Mucosa of rectum (tissue), 2 donors: ENCODE results near the gene TTLL1.
"Not testable (repeated sequence)": the region's sequence is repeated elsewhere in the genome, so short reads cannot be mapped to it uniquely, and the experiment has no call there.

Experiments used
- H3K27ac ChIP-seq, 2 donors: one replicate each; pipeline ENCODE4 v1.7.0; 2013; ENCODE audit warnings: inconsistent platforms in 2 of 2, low read depth in 2 of 2, low read length in 2 of 2
- H3K27me3 ChIP-seq, 2 donors: one replicate each; pipeline ENCODE4 v1.7.0; 2013; ENCODE audit warnings: low read length in 2 of 2; ENCODE audit not compliant: control insufficient read depth in 2 of 2, insufficient read depth in 2 of 2
- H3K36me3 ChIP-seq, 2 donors: one replicate each; pipeline ENCODE4 v1.7.0; 2013; ENCODE audit warnings: low read length in 2 of 2; ENCODE audit not compliant: control insufficient read depth in 2 of 2, insufficient read depth in 2 of 2
- H3K4me1 ChIP-seq, 2 donors: one replicate each; pipeline ENCODE4 v1.7.0; 2013; ENCODE audit warnings: low read length in 2 of 2, mild to moderate bottlenecking in 1 of 2; ENCODE audit not compliant: control insufficient read depth in 2 of 2, insufficient read depth in 2 of 2
- H3K4me3 ChIP-seq, 2 donors: one replicate each; pipeline ENCODE4 v1.7.0; 2013; ENCODE audit warnings: low read length in 2 of 2
- H3K9ac ChIP-seq, 2 donors: one replicate each; pipeline ENCODE4 v1.7.0; 2013; ENCODE audit warnings: low read length in 2 of 2, low read depth in 1 of 2, mild to moderate bottlenecking in 1 of 2
- H3K9me3 ChIP-seq, 2 donors: one replicate each; pipeline ENCODE4 v1.7.0; 2013; ENCODE audit warnings: low read length in 2 of 2; ENCODE audit not compliant: control insufficient read depth in 2 of 2
- donor health status: healthy.
- donor health status: Normal muscosa, but diverticular disease.

TTLL1 gene

GRCh38 chr22:43042101-43042780 lies 47.0 kb downstream of the TTLL1 start:
- no peak overlapping the region for H3K9ac ChIP-seq
- no peaks in the 10 kb centered on the region for H3K27me3 ChIP-seq
- H3K27ac ChIP-seq = no peak overlapping the region
- H3K4me3 ChIP-seq = no peak overlapping the region
- H3K4me1 ChIP-seq = no peaks in the 10 kb centered on the region
- H3K36me3 ChIP-seq = peaks cover 0 to 2% of the 10 kb centered on the region in 2 donors
- no peaks in the 10 kb centered on the region for H3K9me3 ChIP-seq

GRCh38 chr22:43039800-43040199 lies 49.4 kb downstream of the TTLL1 start:
- Histone ChIP-seq H3K36me3 (no peaks in the 10 kb centered on the region), H3K4me3 (no peak overlapping the region), H3K9ac (no peak overlapping the region), H3K27me3 (no peaks in the 10 kb centered on the region), H3K9me3 (no peaks in the 10 kb centered on the region), H3K4me1 (no peaks in the 10 kb centered on the region), H3K27ac (no peak overlapping the region)

GRCh38 chr22:43038325-43038724 lies 50.9 kb downstream of the TTLL1 start:
- no peaks in the 10 kb centered on the region for H3K9me3 ChIP-seq
- no peak overlapping the region for H3K9ac ChIP-seq
- no peaks in the 10 kb centered on the region for H3K27me3 ChIP-seq
- H3K4me3 ChIP-seq = no peak overlapping the region
- no peak overlapping the region for H3K27ac ChIP-seq
- H3K4me1 ChIP-seq = no peaks in the 10 kb centered on the region
- no peaks in the 10 kb centered on the region for H3K36me3 ChIP-seq

- no peaks in the 10 kb centered on the region for H3K27me3 ChIP-seq
- H3K4me3 ChIP-seq = no peak overlapping the region
- no peak overlapping the region for H3K27ac ChIP-seq
- no peaks in the 10 kb centered on the region for H3K9me3 ChIP-seq
- no peak overlapping the region for H3K9ac ChIP-seq
- H3K4me1 ChIP-seq = no peaks in the 10 kb centered on the region
- H3K36me3 ChIP-seq = no peaks in the 10 kb centered on the region
Observed at GRCh38 chr22:43036282-43036829, 52.8 kb downstream of the TTLL1 start.

GRCh38 chr22:43035250-43035649 lies 53.9 kb downstream of the TTLL1 start:
- H3K36me3 ChIP-seq = no peaks in the 10 kb centered on the region
- no peaks in the 10 kb centered on the region for H3K27me3 ChIP-seq
- no peaks in the 10 kb centered on the region for H3K9me3 ChIP-seq
- no peaks in the 10 kb centered on the region for H3K4me1 ChIP-seq
- H3K4me3 ChIP-seq = no peak overlapping the region
- no peak overlapping the region for H3K27ac ChIP-seq
- H3K9ac ChIP-seq = no peak overlapping the region

GRCh38 chr22:43031617-43032016 lies 57.6 kb downstream of the TTLL1 start:
- Histone ChIP-seq H3K4me1 (peaks cover 0 to 9% of the 10 kb centered on the region in 2 donors), H3K9ac (no peak overlapping the region), H3K4me3 (no peak overlapping the region), H3K36me3 (no peaks in the 10 kb centered on the region), H3K27me3 (no peaks in the 10 kb centered on the region), H3K9me3 (no peaks in the 10 kb centered on the region), H3K27ac (no peak overlapping the region)

- Histone ChIP-seq H3K27ac (peak overlapping the region; percentile 56 to 61), H3K36me3 (no peaks in the 10 kb centered on the region), H3K4me3 (no peak overlapping the region), H3K9me3 (no peaks in the 10 kb centered on the region), H3K9ac (peak overlapping the region in 1 of 2 donors; percentile 26), H3K27me3 (no peaks in the 10 kb centered on the region), H3K4me1 (peaks cover 8 to 31% of the 10 kb centered on the region in 2 donors)
Observed at GRCh38 chr22:43018615-43019014, 70.6 kb downstream of the TTLL1 start.

GRCh38 chr22:43017525-43018460 lies 71.4 kb downstream of the TTLL1 start:
- no peaks in the 10 kb centered on the region for H3K9me3 ChIP-seq
- no peaks in the 10 kb centered on the region for H3K27me3 ChIP-seq
- peak overlapping the region in 1 of 2 donors; percentile 26 for H3K9ac ChIP-seq
- H3K4me1 ChIP-seq = peaks cover 15 to 37% of the 10 kb centered on the region in 2 donors
- no peak overlapping the region for H3K4me3 ChIP-seq
- H3K36me3 ChIP-seq = no peaks in the 10 kb centered on the region
- peak overlapping the region; percentile 56 to 61 for H3K27ac ChIP-seq

- not testable (repeated sequence) for H3K27me3 ChIP-seq, H3K4me3 ChIP-seq, H3K9ac ChIP-seq, H3K27ac ChIP-seq, H3K9me3 ChIP-seq, H3K36me3 ChIP-seq
- H3K4me1 ChIP-seq = peaks cover 18 to 33% of the 10 kb centered on the region in 2 donors
Observed at GRCh38 chr22:43016150-43016549, 73.0 kb downstream of the TTLL1 start.

GRCh38 chr22:43015677-43016042 lies 73.5 kb downstream of the TTLL1 start:
- H3K27me3 ChIP-seq = no peaks in the 10 kb centered on the region
- H3K9me3 ChIP-seq = no peaks in the 10 kb centered on the region
- H3K27ac ChIP-seq = peak overlapping the region; percentile 58 to 77
- peak overlapping the region; percentile 79 to 88 for H3K4me3 ChIP-seq
- no peaks in the 10 kb centered on the region for H3K36me3 ChIP-seq
- H3K9ac ChIP-seq = peak overlapping the region; percentile 81 to 88
- H3K4me1 ChIP-seq = peaks cover 22 to 35% of the 10 kb centered on the region in 2 donors
